ENCODE data around the gene MRPL36. TPM values are rescaled to one million over a fixed set of nuclear protein-coding genes. Genes with fewer than 3 reads are reported as not detected.

MRPL36 gene
- total and polyA plus RNA-seq, 2 experiments from 2014 or later: 47.5 to 149 TPM

- Mint-ChIP-seq H3K27ac (no peak overlapping the region), H3K4me1 (peaks cover 37% of the 10 kb centered on the region), H3K36me3 (ENCODE audit: low read depth) (no peaks in the 10 kb centered on the region), H3K27me3 (ENCODE audit: insufficient read depth, low read depth, poor library complexity) (peaks cover 9% of the 10 kb centered on the region), H3K4me3 (no peak overlapping the region), H3K9me3 (no peaks in the 10 kb centered on the region)
- no peak overlapping the region for H3K4me2 ChIP-seq
- no peaks in the 10 kb centered on the region for H3K9me2 ChIP-seq (ENCODE audit: insufficient read depth)
- H4K20me1 ChIP-seq (replicated peaks; ENCODE audit: insufficient read depth): no peaks in the 10 kb centered on the region
- no peaks in the 10 kb centered on the region for H3K79me2 ChIP-seq (replicated peaks; ENCODE audit: insufficient read depth)
- H3K4me1 ChIP-seq (ENCODE audit: insufficient read depth): peaks cover 9% of the 10 kb centered on the region
- no peak overlapping the region for H3K27ac ChIP-seq (ENCODE audit: low read depth)
- ATAC-seq: no peak
- no peak overlapping the region for H2AFZ ChIP-seq
- H3K36me3 ChIP-seq (ENCODE audit: insufficient read depth): no peaks in the 10 kb centered on the region
- TF ChIP-seq CTCF (conservative IDR thresholded peaks at IDR 0.05; ENCODE audit: low read depth in 2 of 2): no peak
- no peak for TF ChIP-seq POLR2AphosphoS5 (IDR thresholded peaks at IDR 0.05; ENCODE audit: low read depth)
- no peak for TF ChIP-seq ZNF331 (CRISPR knock-in tag; IDR thresholded peaks at IDR 0.05; ENCODE audit: low read depth)
- TF ChIP-seq STAT1 (IDR thresholded peaks at IDR 0.05; ENCODE audit: unreplicated experiment): no peak
- no peak for TF ChIP-seq EZH2 (IDR thresholded peaks at IDR 0.05; ENCODE audit: low read depth, unreplicated experiment)
- no peak for TF ChIP-seq NANOG (IDR thresholded peaks at IDR 0.05; ENCODE audit: borderline replicate concordance)
- no peaks in the 10 kb centered on the region for H3F3A ChIP-seq (replicated peaks; ENCODE audit: low read depth)
- no peak for DNase-seq (ENCODE audit: low spot score)
- no peaks in the 10 kb centered on the region for H3K27me3 ChIP-seq (ENCODE audit: insufficient read depth)
- no peak overlapping the region for H3K4me3 ChIP-seq
These were observed 37.5 kb upstream of the MRPL36 start for GRCh38 chr5:1836891-1837880.

- Histone ChIP-seq H3K27me3 (ENCODE audit: insufficient read depth) (no peaks in the 10 kb centered on the region), H3K4me3 (no peak overlapping the region), H3F3A (replicated peaks; ENCODE audit: low read depth) (no peaks in the 10 kb centered on the region), H3K4me2 (no peak overlapping the region), H3K79me2 (replicated peaks; ENCODE audit: insufficient read depth) (no peaks in the 10 kb centered on the region), H3K36me3 (ENCODE audit: insufficient read depth) (no peaks in the 10 kb centered on the region), H4K20me1 (replicated peaks; ENCODE audit: insufficient read depth) (no peaks in the 10 kb centered on the region), H3K27ac (ENCODE audit: low read depth) (no peak overlapping the region), H2AFZ (no peak overlapping the region), H3K4me1 (ENCODE audit: insufficient read depth) (peaks cover 13% of the 10 kb centered on the region), H3K9me2 (ENCODE audit: insufficient read depth) (no peaks in the 10 kb centered on the region)
- H3K4me3 Mint-ChIP-seq: no peak overlapping the region
- ATAC-seq (no peak), DNase-seq (ENCODE audit: low spot score) (no peak)
- peaks cover 9% of the 10 kb centered on the region for H3K27me3 Mint-ChIP-seq (ENCODE audit: insufficient read depth, low read depth, poor library complexity)
- no peaks in the 10 kb centered on the region for H3K9me3 Mint-ChIP-seq
- H3K4me1 Mint-ChIP-seq: peaks cover 39% of the 10 kb centered on the region
- no peaks in the 10 kb centered on the region for H3K36me3 Mint-ChIP-seq (ENCODE audit: low read depth)
- no peak overlapping the region for H3K27ac Mint-ChIP-seq
- TF ChIP-seq JUNB (IDR thresholded peaks at IDR 0.05; ENCODE audit: unreplicated experiment) (no peak), ETS1 (IDR thresholded peaks at IDR 0.05) (no peak), CREB1 (CRISPR knock-in tag; IDR thresholded peaks at IDR 0.05; ENCODE audit: low read depth) (no peak), ZNF462 (CRISPR knock-in tag; IDR thresholded peaks at IDR 0.05) (no peak), ZNF331 (CRISPR knock-in tag; IDR thresholded peaks at IDR 0.05; ENCODE audit: low read depth) (no peak)
These were observed 36.7 kb upstream of the MRPL36 start for GRCh38 chr5:1836176-1836890.

Measured in GM23338 (cell line).